ENCODE results near the gene LAMTOR3.

LAMTOR3 gene

DNA sequence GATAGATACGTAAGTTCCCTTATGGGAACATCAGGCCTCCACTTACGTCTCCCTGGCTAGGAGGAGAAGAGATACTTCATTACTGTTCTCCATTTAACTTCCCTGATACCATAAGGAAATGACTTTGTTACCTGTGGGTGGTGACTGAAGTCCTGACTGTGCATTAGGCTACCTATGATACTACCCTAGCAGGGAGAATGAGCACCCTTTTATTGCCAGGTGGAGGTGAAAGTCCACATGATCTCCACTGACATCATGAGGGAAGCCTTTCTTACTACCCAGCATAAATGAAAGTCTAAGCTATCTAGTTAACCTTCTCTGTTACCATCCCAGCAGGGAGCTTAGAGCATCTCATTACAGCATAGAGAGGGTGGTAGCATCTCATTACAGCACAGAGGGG lies 24.4 kb upstream of the LAMTOR3 start:
- TF ChIP-seq, protein P1, sequence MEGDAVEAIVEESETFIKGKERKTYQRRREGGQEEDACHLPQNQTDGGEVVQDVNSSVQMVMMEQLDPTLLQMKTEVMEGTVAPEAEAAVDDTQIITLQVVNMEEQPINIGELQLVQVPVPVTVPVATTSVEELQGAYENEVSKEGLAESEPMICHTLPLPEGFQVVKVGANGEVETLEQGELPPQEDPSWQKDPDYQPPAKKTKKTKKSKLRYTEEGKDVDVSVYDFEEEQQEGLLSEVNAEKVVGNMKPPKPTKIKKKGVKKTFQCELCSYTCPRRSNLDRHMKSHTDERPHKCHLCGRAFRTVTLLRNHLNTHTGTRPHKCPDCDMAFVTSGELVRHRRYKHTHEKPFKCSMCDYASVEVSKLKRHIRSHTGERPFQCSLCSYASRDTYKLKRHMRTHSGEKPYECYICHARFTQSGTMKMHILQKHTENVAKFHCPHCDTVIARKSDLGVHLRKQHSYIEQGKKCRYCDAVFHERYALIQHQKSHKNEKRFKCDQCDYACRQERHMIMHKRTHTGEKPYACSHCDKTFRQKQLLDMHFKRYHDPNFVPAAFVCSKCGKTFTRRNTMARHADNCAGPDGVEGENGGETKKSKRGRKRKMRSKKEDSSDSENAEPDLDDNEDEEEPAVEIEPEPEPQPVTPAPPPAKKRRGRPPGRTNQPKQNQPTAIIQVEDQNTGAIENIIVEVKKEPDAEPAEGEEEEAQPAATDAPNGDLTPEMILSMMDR (IDR thresholded peaks at IDR 0.05; ENCODE audit: low read depth, low read length), result no peak

DNA sequence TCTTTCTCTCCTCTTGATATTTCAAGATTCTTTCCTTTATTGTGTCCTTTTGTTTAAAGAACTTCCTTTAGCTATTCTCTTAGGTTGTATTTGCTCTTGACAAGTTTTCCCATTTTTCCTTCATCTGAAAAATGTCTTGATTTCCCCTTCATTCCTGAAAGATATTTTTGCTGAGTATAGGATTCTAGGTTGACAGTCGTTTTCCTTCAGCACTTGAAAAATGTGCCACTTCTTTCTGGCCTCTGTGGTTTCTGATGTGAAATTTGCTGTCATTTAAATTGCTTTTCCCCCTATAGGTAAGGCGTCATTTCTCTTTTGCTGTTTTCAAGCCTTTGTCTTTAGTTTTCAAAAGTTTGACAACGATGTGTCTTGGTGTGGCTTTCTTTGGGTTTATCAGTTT lies 23.3 kb upstream of the LAMTOR3 start:
- no peak for DNase-seq
- peaks cover 23% of the 10 kb centered on the region for H3K36me3 ChIP-seq
- TF ChIP-seq, protein P1 (IDR thresholded peaks at IDR 0.05; ENCODE audit: low read depth, low read length), result no peak
- H3K9me3 ChIP-seq (ENCODE audit: severe bottlenecking), result no peaks in the 10 kb centered on the region
- no peak overlapping the region for H3K4me3 ChIP-seq (ENCODE audit: low read depth, low read length)
- H3K27me3 ChIP-seq (ENCODE audit: insufficient read depth, low read depth, severe bottlenecking), result no peaks in the 10 kb centered on the region
- no peak overlapping the region for H3K27ac ChIP-seq

More for the DNA sequence above, 24.4 kb upstream of the LAMTOR3 start:
- DNase-seq, result no peak
- peaks cover 23% of the 10 kb centered on the region for H3K36me3 ChIP-seq
- H3K9me3 ChIP-seq (ENCODE audit: severe bottlenecking), result no peaks in the 10 kb centered on the region
- H3K4me3 ChIP-seq (ENCODE audit: low read depth, low read length), result no peak overlapping the region
- no peaks in the 10 kb centered on the region for H3K27me3 ChIP-seq (ENCODE audit: insufficient read depth, low read depth, severe bottlenecking)
- H3K27ac ChIP-seq, result no peak overlapping the region

DNA sequence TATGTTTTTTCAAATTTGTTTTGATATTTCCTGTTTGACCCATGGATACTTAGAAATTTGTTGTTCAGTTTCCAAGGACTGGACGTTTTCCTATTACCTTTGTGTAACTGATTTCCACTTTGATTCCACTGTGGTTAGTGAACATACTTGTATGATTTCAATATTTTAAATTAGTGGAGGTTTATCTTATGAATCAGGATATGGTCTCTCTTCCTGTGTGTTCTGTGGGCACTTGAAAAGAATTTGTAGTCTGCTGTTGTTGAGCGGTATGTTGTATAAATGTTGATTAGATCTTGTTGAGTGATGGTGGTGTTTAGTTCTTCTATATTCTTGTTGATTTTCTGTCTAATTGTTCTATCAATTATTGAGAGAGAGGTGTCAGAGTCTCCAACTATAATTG lies 21.2 kb upstream of the LAMTOR3 start:
- no peak overlapping the region for H3K4me3 ChIP-seq (ENCODE audit: low read depth, low read length)
- TF ChIP-seq, protein P1 (IDR thresholded peaks at IDR 0.05; ENCODE audit: low read depth, low read length), result no peak
- H3K36me3 ChIP-seq, result peaks cover 18% of the 10 kb centered on the region

DNA sequence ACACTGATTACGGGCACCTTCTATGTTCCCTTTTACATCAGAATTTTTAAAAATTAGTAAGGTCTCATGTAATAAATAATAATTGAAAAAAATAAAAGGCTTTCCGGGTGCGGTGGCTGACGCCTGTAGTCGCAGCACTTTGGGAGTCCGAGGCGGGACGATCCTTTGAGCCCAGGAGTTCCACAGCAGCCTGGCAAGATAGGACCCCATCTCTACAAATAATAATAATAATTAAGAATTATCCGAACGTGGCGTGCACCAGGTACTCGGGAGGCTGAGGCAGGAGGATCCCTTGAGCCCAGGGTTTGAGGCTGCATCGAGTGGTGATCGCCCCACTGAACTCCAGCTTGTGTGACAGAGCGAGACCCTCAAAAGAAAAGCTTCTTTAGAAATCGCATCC lies 771 bp upstream of the LAMTOR3 start:
- H3K36me3 ChIP-seq, result peaks cover 12% of the 10 kb centered on the region
- no peak for DNase-seq
- H3K9me3 ChIP-seq (ENCODE audit: severe bottlenecking), result no peaks in the 10 kb centered on the region
- H3K27me3 ChIP-seq (ENCODE audit: insufficient read depth, low read depth, severe bottlenecking), result no peaks in the 10 kb centered on the region
- peak overlapping the region; percentile 66 for H3K27ac ChIP-seq
- peak overlapping the region; percentile 53 for H3K4me3 ChIP-seq (ENCODE audit: low read depth, low read length)
- TF ChIP-seq, protein P1 (IDR thresholded peaks at IDR 0.05; ENCODE audit: low read depth, low read length), result no peak

More for the DNA sequence above, 21.2 kb upstream of the LAMTOR3 start:
- no peak overlapping the region for H3K27ac ChIP-seq
- no peaks in the 10 kb centered on the region for H3K9me3 ChIP-seq (ENCODE audit: severe bottlenecking)
- DNase-seq, result no peak
- no peaks in the 10 kb centered on the region for H3K27me3 ChIP-seq (ENCODE audit: insufficient read depth, low read depth, severe bottlenecking)

DNA sequence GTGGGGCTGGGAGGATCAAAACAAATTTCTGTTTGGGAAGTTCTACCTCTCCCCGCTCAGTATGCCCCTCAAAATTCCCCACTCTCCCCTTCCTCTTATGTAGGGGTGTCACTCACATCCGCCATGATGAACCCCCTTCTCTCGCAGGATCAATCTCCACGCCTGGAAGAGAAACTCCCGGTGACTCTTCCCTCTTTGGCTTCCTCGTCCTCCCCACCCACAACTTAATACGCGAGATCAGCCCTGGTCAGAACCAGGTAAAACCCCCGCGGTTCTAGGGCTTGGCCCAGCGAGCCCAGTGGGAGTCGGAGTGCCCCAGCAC lies 427 bp downstream of the LAMTOR3 start:
- peak overlapping the region; percentile 92 for H3K4me3 ChIP-seq (ENCODE audit: low read depth, low read length)
- H3K27me3 ChIP-seq (ENCODE audit: insufficient read depth, low read depth, severe bottlenecking), result no peaks in the 10 kb centered on the region
- peaks cover 18% of the 10 kb centered on the region for H3K36me3 ChIP-seq
- DNase-seq, result no peak
- no peaks in the 10 kb centered on the region for H3K9me3 ChIP-seq (ENCODE audit: severe bottlenecking)
- peak overlapping the region; percentile 78 for H3K27ac ChIP-seq
- TF ChIP-seq, protein P1 (IDR thresholded peaks at IDR 0.05; ENCODE audit: low read depth, low read length), result no peak

DNA sequence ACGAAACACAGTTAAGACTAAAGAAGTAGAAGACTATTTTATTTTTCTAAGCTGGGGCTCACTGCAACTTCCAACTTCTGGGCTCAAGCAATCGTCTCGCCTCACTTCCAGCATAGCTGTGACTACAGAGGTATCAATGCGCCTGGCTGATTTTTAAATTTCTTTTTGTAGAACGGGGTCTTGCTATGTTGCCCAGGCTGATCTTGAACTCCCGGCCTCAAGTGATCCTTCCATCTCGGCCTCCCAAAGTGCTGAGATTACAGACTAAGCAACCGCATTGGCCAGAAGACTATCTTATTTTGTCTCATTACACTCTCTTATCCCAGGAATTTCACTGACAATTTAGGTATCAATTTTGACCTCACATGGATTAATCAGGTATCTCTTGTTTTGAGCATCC lies 1.2 kb downstream of the LAMTOR3 start:
- Histone ChIP-seq H3K27ac (no peak overlapping the region), H3K4me3 (ENCODE audit: low read depth, low read length) (peak overlapping the region; percentile 92), H3K27me3 (ENCODE audit: insufficient read depth, low read depth, severe bottlenecking) (no peaks in the 10 kb centered on the region), H3K9me3 (ENCODE audit: severe bottlenecking) (no peaks in the 10 kb centered on the region), H3K36me3 (peaks cover 15% of the 10 kb centered on the region)
- TF ChIP-seq, protein P1 (IDR thresholded peaks at IDR 0.05; ENCODE audit: low read depth, low read length), result no peak
- DNase-seq, result no peak

Data from WERI-Rb-1 (cell line).